ENCODE results near the gene DNASE1L3. TPM values are rescaled to one million over a fixed set of nuclear protein-coding genes. Genes with fewer than 3 reads are reported as not detected.

DNASE1L3 gene
- total RNA-seq, 1 donor from 2014 or later, result not detected

- Mint-ChIP-seq H3K9me3 (ENCODE audit: unreplicated experiment) (no peaks in the 10 kb centered on the region), H3K36me3 (ENCODE audit: unreplicated experiment) (peaks cover 41% of the 10 kb centered on the region), H3K27me3 (ENCODE audit: unreplicated experiment) (no peaks in the 10 kb centered on the region), H3K4me3 (ENCODE audit: unreplicated experiment) (no peak overlapping the region), H3K27ac (ENCODE audit: unreplicated experiment) (no peak overlapping the region), H3K4me1 (ENCODE audit: unreplicated experiment) (peaks cover 23% of the 10 kb centered on the region)
- no peak for DNase-seq (ENCODE audit: extremely low spot score, unreplicated experiment)
- no peak for TF ChIP-seq CTCF (IDR thresholded peaks at IDR 0.05)
Observed at GRCh38 chr3:58148049-58148448, 62.7 kb downstream of the DNASE1L3 start.

DNA sequence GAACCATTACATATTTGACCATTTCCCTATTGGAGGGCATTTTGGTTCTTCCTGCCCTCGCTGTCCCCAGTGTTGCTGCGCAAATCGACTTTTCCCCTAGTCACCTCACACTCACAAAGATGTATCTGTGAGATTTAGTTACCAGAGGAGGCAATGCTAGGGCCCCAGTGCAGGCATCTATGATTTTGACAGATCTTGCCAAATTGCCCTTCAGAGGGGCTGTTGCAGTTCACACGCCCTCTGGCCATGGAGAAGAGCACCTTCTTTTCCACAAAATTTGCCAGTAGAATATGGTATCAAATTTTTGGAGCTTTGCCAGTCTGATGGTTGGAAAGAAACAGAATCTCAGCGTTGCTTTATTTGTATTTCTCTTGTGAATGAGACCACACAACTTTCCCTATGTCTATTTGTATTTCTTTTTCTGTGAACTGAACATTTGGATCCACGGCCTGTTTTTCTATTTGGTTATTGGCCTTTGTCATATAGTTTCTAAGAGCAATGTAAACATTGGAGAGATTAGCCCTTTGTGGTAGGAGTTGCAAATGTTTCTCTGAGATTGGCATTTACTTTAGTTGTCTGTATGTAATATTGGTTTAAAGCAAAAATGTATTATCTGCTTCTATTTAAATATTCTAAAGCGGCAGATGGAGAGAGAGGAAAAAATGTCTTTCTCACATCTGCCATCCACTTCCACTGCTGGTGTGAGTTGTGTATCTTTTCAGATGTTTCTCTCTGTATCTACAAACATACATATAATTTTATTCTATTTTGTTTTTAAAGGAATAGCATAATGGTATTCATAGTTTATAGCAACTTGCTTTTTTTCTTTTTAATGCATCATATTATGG lies 66.1 kb downstream of the DNASE1L3 start:
- Mint-ChIP-seq H3K27me3 (ENCODE audit: unreplicated experiment) (no peaks in the 10 kb centered on the region), H3K4me3 (ENCODE audit: unreplicated experiment) (no peak overlapping the region), H3K36me3 (ENCODE audit: unreplicated experiment) (peaks cover 49% of the 10 kb centered on the region), H3K4me1 (ENCODE audit: unreplicated experiment) (peaks cover 15% of the 10 kb centered on the region), H3K27ac (ENCODE audit: unreplicated experiment) (no peak overlapping the region), H3K9me3 (ENCODE audit: unreplicated experiment) (no peaks in the 10 kb centered on the region)
- TF ChIP-seq CTCF (IDR thresholded peaks at IDR 0.05), result no peak
- DNase-seq (ENCODE audit: extremely low spot score, unreplicated experiment), result no peak

DNA sequence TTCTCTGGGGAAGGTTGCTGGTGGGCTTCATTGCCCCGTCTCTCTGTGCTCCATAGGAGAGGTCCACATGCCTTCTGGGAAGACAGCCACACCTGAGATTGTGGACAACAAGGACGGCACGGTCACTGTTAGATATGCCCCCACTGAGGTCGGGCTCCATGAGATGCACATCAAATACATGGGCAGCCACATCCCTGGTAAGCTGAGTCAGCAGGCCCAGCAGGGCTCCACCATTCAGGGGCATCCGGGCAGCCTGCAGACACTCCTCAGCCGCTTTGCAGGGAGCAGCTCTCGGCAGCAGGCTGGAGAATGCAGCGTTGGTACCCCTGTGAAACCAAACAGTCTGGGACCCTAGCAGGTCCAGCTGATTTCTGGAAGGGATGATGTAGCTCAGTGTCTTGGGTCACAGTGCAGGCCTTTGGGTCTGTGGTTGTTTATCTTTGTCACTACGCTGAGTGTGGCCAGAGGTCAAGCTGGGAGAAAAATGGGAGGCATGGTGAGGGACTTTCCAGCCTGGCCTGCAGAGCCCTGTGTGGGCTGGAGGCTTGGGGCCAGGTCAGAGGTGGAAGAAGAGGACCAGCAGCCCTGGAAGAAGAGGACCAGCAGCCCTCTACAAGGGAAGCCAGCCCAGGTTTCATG lies 67.2 kb downstream of the DNASE1L3 start:
- no peaks in the 10 kb centered on the region for H3K27me3 Mint-ChIP-seq (ENCODE audit: unreplicated experiment)
- H3K27ac Mint-ChIP-seq (ENCODE audit: unreplicated experiment), result no peak overlapping the region
- no peak for TF ChIP-seq CTCF (IDR thresholded peaks at IDR 0.05)
- H3K4me1 Mint-ChIP-seq (ENCODE audit: unreplicated experiment), result peaks cover 15% of the 10 kb centered on the region
- no peak overlapping the region for H3K4me3 Mint-ChIP-seq (ENCODE audit: unreplicated experiment)
- H3K36me3 Mint-ChIP-seq (ENCODE audit: unreplicated experiment), result peaks cover 47% of the 10 kb centered on the region
- DNase-seq (ENCODE audit: extremely low spot score, unreplicated experiment), result no peak
- H3K9me3 Mint-ChIP-seq (ENCODE audit: unreplicated experiment), result no peaks in the 10 kb centered on the region

Other genes starting within 250 kb of the DNASE1L3 start
- 72.9 and 77.9 TPM in 2 replicates for gene FLNB, start 202.6 kb downstream of the DNASE1L3 start, total RNA-seq
- gene ABHD6, start 26.8 kb upstream of the DNASE1L3 start, total RNA-seq, result 7.4 and 7.8 TPM in 2 replicates
- 14.2 and 17.9 TPM in 2 replicates for gene RPP14, start 95.3 kb upstream of the DNASE1L3 start, total RNA-seq
- 3.2 and 7.7 TPM in 2 replicates for gene HTD2, start 95.5 kb upstream of the DNASE1L3 start, total RNA-seq
- gene PXK, start 121.9 kb upstream of the DNASE1L3 start, total RNA-seq, result 37.0 and 39.1 TPM in 2 replicates
- 85.5 and 89.0 TPM in 2 replicates for gene PDHB, start 222.9 kb upstream of the DNASE1L3 start, total RNA-seq

All from osteocyte (in vitro differentiated cells).